ENCODE results near the gene EIF4E2.

The EIF4E2 gene

GRCh38 chr2:232523402-232523681, 27.1 kb upstream of the EIF4E2 start:
- H3K4me2 ChIP-seq (ENCODE audit: low read length) = peak overlapping the region; percentile 89
- no peaks in the 10 kb centered on the region for H3K36me3 ChIP-seq (ENCODE audit: insufficient read depth, low read length)
- H3K27me3 ChIP-seq (ENCODE audit: control insufficient read depth, insufficient read depth, low read length) = peaks cover 43% of the 10 kb centered on the region
- no peaks in the 10 kb centered on the region for H3K9me3 ChIP-seq (replicated peaks; ENCODE audit: low read length)
- peaks cover 16% of the 10 kb centered on the region for H3K4me1 ChIP-seq (ENCODE audit: control insufficient read depth, insufficient read depth, low read length)
- H3K4me3 ChIP-seq (ENCODE audit: low read length) = peak overlapping the region; percentile 63
- H3K9ac ChIP-seq (ENCODE audit: low read depth, low read length) = no peak overlapping the region

- Histone ChIP-seq H3K9ac (ENCODE audit: low read depth, low read length) (no peak overlapping the region), H3K36me3 (ENCODE audit: insufficient read depth, low read length) (no peaks in the 10 kb centered on the region), H3K27me3 (ENCODE audit: control insufficient read depth, insufficient read depth, low read length) (peaks cover 37% of the 10 kb centered on the region), H3K4me3 (ENCODE audit: low read length) (peak overlapping the region; percentile 63), H3K4me2 (ENCODE audit: low read length) (peak overlapping the region; percentile 89), H3K4me1 (ENCODE audit: control insufficient read depth, insufficient read depth, low read length) (peaks cover 19% of the 10 kb centered on the region), H3K9me3 (replicated peaks; ENCODE audit: low read length) (no peaks in the 10 kb centered on the region)
Observed at GRCh38 chr2:232523682-232524597, 26.5 kb upstream of the EIF4E2 start.

GRCh38 chr2:232524771-232525170, 25.7 kb upstream of the EIF4E2 start:
- peaks cover 25% of the 10 kb centered on the region for H3K4me1 ChIP-seq (ENCODE audit: control insufficient read depth, insufficient read depth, low read length)
- H3K36me3 ChIP-seq (ENCODE audit: insufficient read depth, low read length) = no peaks in the 10 kb centered on the region
- H3K4me3 ChIP-seq (ENCODE audit: low read length) = no peak overlapping the region
- H3K27me3 ChIP-seq (ENCODE audit: control insufficient read depth, insufficient read depth, low read length) = peaks cover 30% of the 10 kb centered on the region
- H3K9me3 ChIP-seq (replicated peaks; ENCODE audit: low read length) = no peaks in the 10 kb centered on the region
- H3K9ac ChIP-seq (ENCODE audit: low read depth, low read length) = no peak overlapping the region
- peak overlapping the region; percentile 89 for H3K4me2 ChIP-seq (ENCODE audit: low read length)

- H3K27me3 ChIP-seq (ENCODE audit: control insufficient read depth, insufficient read depth, low read length) = peaks cover 30% of the 10 kb centered on the region
- H3K4me3 ChIP-seq (ENCODE audit: low read length) = no peak overlapping the region
- H3K4me1 ChIP-seq (ENCODE audit: control insufficient read depth, insufficient read depth, low read length) = peaks cover 25% of the 10 kb centered on the region
- H3K36me3 ChIP-seq (ENCODE audit: insufficient read depth, low read length) = no peaks in the 10 kb centered on the region
- H3K9ac ChIP-seq (ENCODE audit: low read depth, low read length) = no peak overlapping the region
- H3K9me3 ChIP-seq (replicated peaks; ENCODE audit: low read length) = no peaks in the 10 kb centered on the region
- no peak overlapping the region for H3K4me2 ChIP-seq (ENCODE audit: low read length)
Observed at GRCh38 chr2:232525199-232525598, 25.3 kb upstream of the EIF4E2 start.

- H3K4me2 ChIP-seq (ENCODE audit: low read length) = no peak within 1 kb of the TSS
- peaks cover 25% of the 10 kb centered on the region for H3K4me1 ChIP-seq (ENCODE audit: control insufficient read depth, insufficient read depth, low read length)
- H3K9ac ChIP-seq (ENCODE audit: low read depth, low read length) = no peak within 1 kb of the TSS
- peaks cover 26% of the 10 kb centered on the region for H3K27me3 ChIP-seq (ENCODE audit: control insufficient read depth, insufficient read depth, low read length)
- no peak within 1 kb of the TSS for H3K4me3 ChIP-seq (ENCODE audit: low read length)
- no peaks in the 10 kb centered on the region for H3K9me3 ChIP-seq (replicated peaks; ENCODE audit: low read length)
- H3K36me3 ChIP-seq (ENCODE audit: insufficient read depth, low read length) = no peaks in the 10 kb centered on the region
Observed at GRCh38 chr2:232525791-232526371, 24.6 kb upstream of the EIF4E2 start, which contains the start of gene CHRND. Gene CHRND (plus strand): TSS chr2:232526160. CDS start chr2:232526216, 56 bp downstream.

GRCh38 chr2:232526372-232526941, 24.0 kb upstream of the EIF4E2 start:
- no peak overlapping the region for H3K9ac ChIP-seq (ENCODE audit: low read depth, low read length)
- H3K36me3 ChIP-seq (ENCODE audit: insufficient read depth, low read length) = no peaks in the 10 kb centered on the region
- H3K27me3 ChIP-seq (ENCODE audit: control insufficient read depth, insufficient read depth, low read length) = peaks cover 21% of the 10 kb centered on the region
- no peaks in the 10 kb centered on the region for H3K9me3 ChIP-seq (replicated peaks; ENCODE audit: low read length)
- no peak overlapping the region for H3K4me2 ChIP-seq (ENCODE audit: low read length)
- peaks cover 25% of the 10 kb centered on the region for H3K4me1 ChIP-seq (ENCODE audit: control insufficient read depth, insufficient read depth, low read length)
- H3K4me3 ChIP-seq (ENCODE audit: low read length) = no peak overlapping the region

- Histone ChIP-seq H3K27me3 (ENCODE audit: control insufficient read depth, insufficient read depth, low read length) (peaks cover 13% of the 10 kb centered on the region), H3K4me3 (ENCODE audit: low read length) (no peak overlapping the region), H3K4me1 (ENCODE audit: control insufficient read depth, insufficient read depth, low read length) (peaks cover 25% of the 10 kb centered on the region), H3K9me3 (replicated peaks; ENCODE audit: low read length) (no peaks in the 10 kb centered on the region), H3K4me2 (ENCODE audit: low read length) (no peak overlapping the region), H3K9ac (ENCODE audit: low read depth, low read length) (no peak overlapping the region), H3K36me3 (ENCODE audit: insufficient read depth, low read length) (no peaks in the 10 kb centered on the region)
Observed at GRCh38 chr2:232527905-232528470, 22.5 kb upstream of the EIF4E2 start.

- H3K9ac ChIP-seq (ENCODE audit: low read depth, low read length) = no peak overlapping the region
- H3K4me3 ChIP-seq (ENCODE audit: low read length) = no peak overlapping the region
- no peaks in the 10 kb centered on the region for H3K9me3 ChIP-seq (replicated peaks; ENCODE audit: low read length)
- no peaks in the 10 kb centered on the region for H3K36me3 ChIP-seq (ENCODE audit: insufficient read depth, low read length)
- peaks cover 19% of the 10 kb centered on the region for H3K4me1 ChIP-seq (ENCODE audit: control insufficient read depth, insufficient read depth, low read length)
- H3K27me3 ChIP-seq (ENCODE audit: control insufficient read depth, insufficient read depth, low read length) = peaks cover 6% of the 10 kb centered on the region
- H3K4me2 ChIP-seq (ENCODE audit: low read length) = no peak overlapping the region
Observed at GRCh38 chr2:232528746-232529460, 21.6 kb upstream of the EIF4E2 start.

- no peaks in the 10 kb centered on the region for H3K27me3 ChIP-seq (ENCODE audit: control insufficient read depth, insufficient read depth, low read length)
- H3K36me3 ChIP-seq (ENCODE audit: insufficient read depth, low read length) = no peaks in the 10 kb centered on the region
- H3K4me1 ChIP-seq (ENCODE audit: control insufficient read depth, insufficient read depth, low read length) = peaks cover 15% of the 10 kb centered on the region
- no peak overlapping the region for H3K4me3 ChIP-seq (ENCODE audit: low read length)
- H3K9me3 ChIP-seq (replicated peaks; ENCODE audit: low read length) = no peaks in the 10 kb centered on the region
- H3K9ac ChIP-seq (ENCODE audit: low read depth, low read length) = no peak overlapping the region
- H3K4me2 ChIP-seq (ENCODE audit: low read length) = no peak overlapping the region
Observed at GRCh38 chr2:232529806-232530547, 20.5 kb upstream of the EIF4E2 start.

GRCh38 chr2:232530626-232531260, 19.7 kb upstream of the EIF4E2 start:
- peaks cover 10% of the 10 kb centered on the region for H3K4me1 ChIP-seq (ENCODE audit: control insufficient read depth, insufficient read depth, low read length)
- no peaks in the 10 kb centered on the region for H3K9me3 ChIP-seq (replicated peaks; ENCODE audit: low read length)
- no peak overlapping the region for H3K4me2 ChIP-seq (ENCODE audit: low read length)
- no peaks in the 10 kb centered on the region for H3K36me3 ChIP-seq (ENCODE audit: insufficient read depth, low read length)
- H3K4me3 ChIP-seq (ENCODE audit: low read length) = no peak overlapping the region
- H3K27me3 ChIP-seq (ENCODE audit: control insufficient read depth, insufficient read depth, low read length) = no peaks in the 10 kb centered on the region
- H3K9ac ChIP-seq (ENCODE audit: low read depth, low read length) = no peak overlapping the region
